Nephron progenitor cell (in vitro differentiated cells): Measurements from ENCODE around the gene ACSL4.
"Not testable (repeated sequence)": the region's sequence is repeated elsewhere in the genome, so short reads cannot be mapped to it uniquely, and the experiment has no call there.

Source experiments
- DNase-seq: peaks from one replicate; pipeline ENCODE4 v3.0.0; 2021
- H3K27ac Mint-ChIP-seq: 2 replicates; pipeline ENCODE4 v1.8.0; 2021; ENCODE audit warnings: mild to moderate bottlenecking, moderate library complexity, mixed read lengths
- H3K27me3 Mint-ChIP-seq: 2 replicates; pipeline ENCODE4 v1.8.0; 2021; ENCODE audit warnings: mild to moderate bottlenecking, low read depth, mixed read lengths; ENCODE audit not compliant: poor library complexity
- H3K36me3 Mint-ChIP-seq: 2 replicates; pipeline ENCODE4 v1.8.0; 2021; ENCODE audit warnings: low read depth, mixed read lengths
- H3K4me1 Mint-ChIP-seq: 2 replicates; pipeline ENCODE4 v1.8.0; 2021; ENCODE audit warnings: mixed read lengths
- H3K4me3 Mint-ChIP-seq: 2 replicates; pipeline ENCODE4 v1.8.0; 2021; ENCODE audit warnings: mild to moderate bottlenecking, moderate library complexity, mixed read lengths
- H3K9me3 Mint-ChIP-seq: 2 replicates; pipeline ENCODE4 v1.8.0; 2021; ENCODE audit warnings: mild to moderate bottlenecking, moderate library complexity, mixed read lengths
- TF ChIP-seq, protein P1 (sequence below): fragments of 200-600 bp; sonication (generic); IDR thresholded peaks from 2 replicates; pipeline ENCODE4 v1.5.0; 2021; ENCODE audit warnings: antibody characterized with exemption

The ACSL4 gene

DNA sequence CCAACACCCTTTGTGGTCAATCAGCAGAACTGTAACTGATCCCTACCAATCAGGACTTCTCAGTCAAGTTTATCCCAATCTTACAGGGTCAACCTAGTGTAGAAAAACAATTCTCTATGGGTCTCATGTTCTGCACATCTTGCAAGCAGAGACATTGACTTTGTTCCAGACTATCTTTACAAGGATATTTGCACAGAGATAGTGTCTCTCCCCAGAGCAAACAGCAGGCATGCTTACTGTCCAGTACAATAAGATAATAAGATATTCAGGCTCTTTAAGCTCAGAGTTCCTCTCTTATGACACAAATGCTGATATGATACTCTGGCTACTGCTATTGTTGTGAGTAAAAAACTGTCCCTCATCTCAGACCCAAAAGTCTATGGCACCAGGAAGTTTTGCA, 53.2 kb downstream of the ACSL4 start:
- Mint-ChIP-seq H3K27ac (no peak overlapping the region), H3K4me1 (peaks cover 6% of the 10 kb centered on the region), H3K27me3 (no peaks in the 10 kb centered on the region), H3K4me3 (no peak overlapping the region), H3K9me3 (no peaks in the 10 kb centered on the region), H3K36me3 (peaks cover 49% of the 10 kb centered on the region)
- TF ChIP-seq, protein P1, sequence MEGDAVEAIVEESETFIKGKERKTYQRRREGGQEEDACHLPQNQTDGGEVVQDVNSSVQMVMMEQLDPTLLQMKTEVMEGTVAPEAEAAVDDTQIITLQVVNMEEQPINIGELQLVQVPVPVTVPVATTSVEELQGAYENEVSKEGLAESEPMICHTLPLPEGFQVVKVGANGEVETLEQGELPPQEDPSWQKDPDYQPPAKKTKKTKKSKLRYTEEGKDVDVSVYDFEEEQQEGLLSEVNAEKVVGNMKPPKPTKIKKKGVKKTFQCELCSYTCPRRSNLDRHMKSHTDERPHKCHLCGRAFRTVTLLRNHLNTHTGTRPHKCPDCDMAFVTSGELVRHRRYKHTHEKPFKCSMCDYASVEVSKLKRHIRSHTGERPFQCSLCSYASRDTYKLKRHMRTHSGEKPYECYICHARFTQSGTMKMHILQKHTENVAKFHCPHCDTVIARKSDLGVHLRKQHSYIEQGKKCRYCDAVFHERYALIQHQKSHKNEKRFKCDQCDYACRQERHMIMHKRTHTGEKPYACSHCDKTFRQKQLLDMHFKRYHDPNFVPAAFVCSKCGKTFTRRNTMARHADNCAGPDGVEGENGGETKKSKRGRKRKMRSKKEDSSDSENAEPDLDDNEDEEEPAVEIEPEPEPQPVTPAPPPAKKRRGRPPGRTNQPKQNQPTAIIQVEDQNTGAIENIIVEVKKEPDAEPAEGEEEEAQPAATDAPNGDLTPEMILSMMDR, result no peak
- no peak for DNase-seq

DNA sequence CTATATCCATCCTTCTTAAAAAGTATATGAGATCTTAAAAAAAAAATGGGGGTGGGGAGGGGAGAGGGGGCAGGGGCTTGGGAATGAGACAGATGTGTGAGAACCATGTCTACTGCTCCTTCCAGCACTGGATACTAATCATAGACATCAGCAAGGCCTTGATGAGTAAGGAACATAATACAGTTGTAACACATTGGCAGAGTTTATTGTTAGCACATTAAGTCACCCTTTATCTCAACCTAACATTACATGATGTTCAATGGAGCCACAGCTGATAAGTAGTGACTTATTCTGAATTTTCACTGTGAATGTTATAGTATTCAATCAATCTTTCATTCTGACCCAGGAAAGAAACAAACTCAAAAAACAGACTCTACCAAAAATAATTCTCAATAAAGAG, 60.8 kb downstream of the ACSL4 start:
- Mint-ChIP-seq H3K9me3 (peaks cover 25% of the 10 kb centered on the region), H3K36me3 (peaks cover 88% of the 10 kb centered on the region), H3K4me3 (no peak overlapping the region), H3K27ac (no peak overlapping the region), H3K27me3 (no peaks in the 10 kb centered on the region), H3K4me1 (no peaks in the 10 kb centered on the region)
- no peak for DNase-seq
- TF ChIP-seq, protein P1, result no peak

GRCh38 chrX:109671170-109671569, 61.9 kb downstream of the ACSL4 start:
- Mint-ChIP-seq H3K9me3 (peaks cover 25% of the 10 kb centered on the region), H3K36me3 (peaks cover 91% of the 10 kb centered on the region)
- H3K4me1 Mint-ChIP-seq, H3K4me3 Mint-ChIP-seq, H3K27ac Mint-ChIP-seq, DNase-seq, H3K27me3 Mint-ChIP-seq: not testable (repeated sequence)

DNA sequence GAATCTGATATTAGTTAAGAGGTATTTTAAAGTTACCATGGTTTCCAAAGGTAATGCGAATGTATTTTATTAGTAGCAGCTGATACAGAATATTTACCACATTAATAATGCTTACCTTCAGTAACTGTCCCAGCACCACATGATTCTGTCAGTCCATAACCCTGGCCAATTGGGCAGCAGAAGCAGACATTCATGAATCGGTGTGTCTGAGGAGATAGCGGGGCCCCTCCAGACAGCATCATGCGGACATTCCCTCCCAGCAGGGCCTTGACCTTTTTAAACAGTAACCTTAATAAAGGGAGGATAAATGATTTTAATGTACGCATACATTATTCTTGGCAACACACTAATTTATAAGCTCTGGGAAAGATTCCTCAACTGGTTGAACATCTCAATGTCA, 65.1 kb downstream of the ACSL4 start:
- Mint-ChIP-seq H3K27ac (no peak overlapping the region), H3K9me3 (peaks cover 25% of the 10 kb centered on the region), H3K4me3 (no peak overlapping the region), H3K36me3 (peaks cover 84% of the 10 kb centered on the region), H3K27me3 (no peaks in the 10 kb centered on the region), H3K4me1 (no peaks in the 10 kb centered on the region)
- no peak for DNase-seq
- TF ChIP-seq, protein P1, result no peak

- Mint-ChIP-seq H3K27me3 (no peaks in the 10 kb centered on the region), H3K4me1 (no peaks in the 10 kb centered on the region), H3K36me3 (peaks cover 85% of the 10 kb centered on the region), H3K9me3 (peaks cover 10% of the 10 kb centered on the region), H3K27ac (no peak overlapping the region), H3K4me3 (no peak overlapping the region)
- no peak for DNase-seq
- TF ChIP-seq, protein P1, result no peak
Observed at GRCh38 chrX:109660435-109661143, 72.5 kb downstream of the ACSL4 start.

- Mint-ChIP-seq H3K27me3 (no peaks in the 10 kb centered on the region), H3K36me3 (peaks cover 81% of the 10 kb centered on the region), H3K9me3 (peaks cover 10% of the 10 kb centered on the region), H3K4me3 (no peak overlapping the region), H3K4me1 (no peaks in the 10 kb centered on the region), H3K27ac (no peak overlapping the region)
- TF ChIP-seq, protein P1, result no peak
- no peak for DNase-seq
Observed at GRCh38 chrX:109658391-109658790, 74.7 kb downstream of the ACSL4 start.

DNA sequence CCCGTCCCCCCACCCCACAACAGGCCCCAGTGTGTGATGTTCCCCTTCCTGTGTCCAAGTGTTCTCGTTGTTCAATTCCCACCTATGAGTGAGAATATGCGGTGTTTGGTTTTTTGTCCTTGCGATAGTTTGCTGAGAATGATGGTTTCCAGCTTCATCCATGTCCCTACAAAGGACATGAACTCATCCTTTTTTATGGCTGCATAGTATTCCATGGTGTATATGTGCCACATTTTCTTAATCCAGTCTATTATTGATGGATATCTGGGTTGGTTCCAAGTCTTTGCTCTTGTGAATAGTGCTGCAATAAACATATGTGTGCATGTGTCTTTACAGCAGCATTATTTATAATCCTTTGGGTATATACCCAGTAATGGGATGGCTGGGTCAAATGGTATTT, 75.7 kb downstream of the ACSL4 start:
- H3K27ac Mint-ChIP-seq, DNase-seq, H3K27me3 Mint-ChIP-seq, H3K4me1 Mint-ChIP-seq, H3K9me3 Mint-ChIP-seq, H3K4me3 Mint-ChIP-seq: not testable (repeated sequence)
- peaks cover 71% of the 10 kb centered on the region for H3K36me3 Mint-ChIP-seq
